ENCODE data around the gene P2RY6. TPM values are rescaled to one million over a fixed set of nuclear protein-coding genes. Genes with fewer than 3 reads are reported as not detected.

P2RY6 gene
- total and polyA plus RNA-seq, 5 donors from 2014 or later, result not detected

DNA sequence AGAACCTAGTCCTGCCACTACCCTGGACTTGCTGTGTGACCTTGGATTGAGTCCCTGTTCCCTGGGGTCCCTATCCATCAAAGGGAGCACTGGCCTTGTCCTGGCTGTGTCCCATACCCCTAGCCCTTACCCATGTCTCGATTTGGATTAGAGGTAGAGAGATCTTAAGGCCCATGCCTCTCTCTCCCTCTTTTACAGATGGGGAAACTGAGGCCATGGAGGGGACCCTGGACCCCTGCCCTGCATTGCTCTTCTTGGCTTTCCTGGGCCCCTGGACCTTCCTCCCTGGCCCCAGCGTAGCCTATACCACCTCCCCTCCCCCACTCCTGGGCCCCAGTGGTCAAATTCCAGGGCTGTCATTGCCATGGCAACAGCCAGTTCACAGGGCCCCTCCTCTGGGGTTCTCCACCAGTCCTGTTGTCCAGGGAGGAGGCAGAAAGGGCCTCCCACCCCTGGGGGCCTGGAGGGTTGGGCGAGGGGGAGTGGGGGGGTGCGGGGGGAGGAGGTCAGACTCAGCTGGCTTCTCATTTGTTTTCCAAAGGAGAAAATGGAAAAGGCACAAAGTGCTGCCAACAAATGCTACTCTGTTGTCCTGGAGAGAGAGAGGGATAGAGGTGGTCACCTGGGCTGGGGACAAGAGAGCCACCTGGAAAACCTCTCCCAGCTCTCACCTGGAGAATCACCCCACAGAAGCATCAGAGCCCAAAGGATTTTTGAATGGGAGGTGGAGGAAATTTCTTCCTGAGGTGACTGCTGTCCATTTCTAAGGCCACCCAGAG, 59.2 kb downstream of the P2RY6 start:
- no peak for ATAC-seq (ENCODE audit: low read depth in 2 of 2)
- Mint-ChIP-seq H3K4me3 (no peak overlapping the region), H3K4me1 (no peaks in the 10 kb centered on the region), H3K27me3 (peaks cover 4% of the 10 kb centered on the region), H3K9me3 (peaks cover 0 to 2% (median 0%) of the 10 kb centered on the region in 7 donors), H3K27ac (no peak overlapping the region), H3K36me3 (no peaks in the 10 kb centered on the region)
- Histone ChIP-seq H3K27ac (ENCODE audit: insufficient read depth, low read length, poor library complexity, severe bottlenecking) (no peak overlapping the region), H3K4me3 (ENCODE audit: low read depth, low read length) (no peak overlapping the region), H3K9me3 (ENCODE audit: control insufficient read depth in 2 of 2, low read length in 2 of 2) (no peaks in the 10 kb centered on the region), H3K4me1 (ENCODE audit: control insufficient read depth, insufficient read depth, low read length, poor library complexity, severe bottlenecking) (no peaks in the 10 kb centered on the region), H3K27me3 (ENCODE audit: control insufficient read depth, insufficient read depth, low read length) (no peaks in the 10 kb centered on the region), H3K36me3 (ENCODE audit: control insufficient read depth, insufficient read depth, low read length) (no peaks in the 10 kb centered on the region)
- no peak for DNase-seq

DNA sequence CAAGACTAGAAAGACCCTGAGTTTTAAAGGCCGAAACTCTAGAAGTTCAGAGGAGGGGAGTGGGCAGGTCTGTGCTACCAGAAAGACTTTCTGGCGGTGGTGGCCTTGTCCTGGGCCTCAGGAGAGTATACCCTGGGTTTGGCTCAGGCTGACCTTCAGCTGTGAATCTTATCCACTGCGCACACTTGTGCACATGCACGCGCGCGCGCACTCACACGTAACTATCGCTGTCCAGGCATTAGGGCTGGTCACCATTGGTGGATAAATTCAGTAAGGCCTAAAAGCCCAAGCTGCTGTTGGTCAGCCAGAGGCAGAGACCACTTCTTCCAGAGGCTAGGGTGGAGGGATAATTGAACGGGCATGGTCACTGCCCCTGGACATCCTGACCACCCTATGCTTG, 61.0 kb downstream of the P2RY6 start:
- no peaks in the 10 kb centered on the region for H3K9me3 ChIP-seq (ENCODE audit: control insufficient read depth in 2 of 2, low read length in 2 of 2)
- no peak overlapping the region for H3K27ac ChIP-seq (ENCODE audit: insufficient read depth, low read length, poor library complexity, severe bottlenecking)
- no peak overlapping the region for H3K4me3 ChIP-seq (ENCODE audit: low read depth, low read length)
- H3K27me3 ChIP-seq (ENCODE audit: control insufficient read depth, insufficient read depth, low read length), result no peaks in the 10 kb centered on the region
- H3K4me3 Mint-ChIP-seq, result no peak overlapping the region
- H3K4me1 Mint-ChIP-seq, result no peaks in the 10 kb centered on the region
- no peaks in the 10 kb centered on the region for H3K36me3 ChIP-seq (ENCODE audit: control insufficient read depth, insufficient read depth, low read length)
- no peaks in the 10 kb centered on the region for H3K36me3 Mint-ChIP-seq
- peaks cover 9% of the 10 kb centered on the region for H3K27me3 Mint-ChIP-seq
- DNase-seq, result no peak
- no peak overlapping the region for H3K27ac Mint-ChIP-seq
- no peak for ATAC-seq (ENCODE audit: low read depth in 2 of 2)
- no peaks in the 10 kb centered on the region for H3K4me1 ChIP-seq (ENCODE audit: control insufficient read depth, insufficient read depth, low read length, poor library complexity, severe bottlenecking)
- H3K9me3 Mint-ChIP-seq, result no peaks in the 10 kb centered on the region

DNA sequence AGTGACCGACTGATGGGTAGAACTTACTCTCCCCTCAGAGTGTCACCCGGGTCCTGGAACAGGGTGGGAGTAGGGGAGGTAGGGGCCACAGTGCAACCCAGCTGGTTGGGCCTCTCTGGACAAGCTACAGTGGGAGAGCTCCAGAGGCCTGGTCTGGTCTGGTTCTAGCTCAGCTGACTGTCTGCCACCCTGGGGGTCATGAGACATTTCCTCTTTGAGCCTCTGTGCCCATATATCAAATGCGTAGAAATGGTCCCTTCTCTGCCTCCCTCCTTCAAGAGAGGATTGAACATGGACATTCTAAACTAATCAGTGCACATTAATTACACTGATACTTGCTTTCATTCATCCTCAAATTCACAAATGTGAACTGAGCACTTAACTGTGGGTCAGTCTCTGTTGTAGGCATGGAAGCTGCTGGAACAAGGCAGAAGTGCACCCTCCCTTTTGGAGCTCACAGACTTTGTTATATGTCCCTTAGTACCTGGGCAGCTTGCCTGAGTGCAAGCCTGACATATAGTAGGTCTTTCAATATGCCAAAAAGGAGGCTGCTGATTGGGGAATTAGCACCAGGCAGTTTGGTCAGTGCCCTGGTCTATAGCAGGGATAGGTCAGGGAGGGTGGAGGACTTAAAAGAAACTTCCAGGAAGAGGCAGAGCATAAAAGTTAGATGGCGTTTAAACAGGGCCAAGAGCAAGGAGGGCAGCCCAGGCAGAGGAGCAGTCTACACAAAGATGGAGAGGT, 61.7 kb downstream of the P2RY6 start:
- Histone ChIP-seq H3K4me1 (ENCODE audit: control insufficient read depth, insufficient read depth, low read length, poor library complexity, severe bottlenecking) (no peaks in the 10 kb centered on the region), H3K9me3 (ENCODE audit: control insufficient read depth in 2 of 2, low read length in 2 of 2) (no peaks in the 10 kb centered on the region), H3K27me3 (ENCODE audit: control insufficient read depth, insufficient read depth, low read length) (no peaks in the 10 kb centered on the region), H3K4me3 (ENCODE audit: low read depth, low read length) (no peak overlapping the region), H3K36me3 (ENCODE audit: control insufficient read depth, insufficient read depth, low read length) (no peaks in the 10 kb centered on the region), H3K27ac (ENCODE audit: insufficient read depth, low read length, poor library complexity, severe bottlenecking) (no peak overlapping the region)
- H3K27me3 Mint-ChIP-seq, result peaks cover 9% of the 10 kb centered on the region
- H3K9me3 Mint-ChIP-seq, result no peaks in the 10 kb centered on the region
- H3K4me3 Mint-ChIP-seq, result peak overlapping the region in 1 of 4 donors; percentile 65
- no peaks in the 10 kb centered on the region for H3K4me1 Mint-ChIP-seq
- no peak overlapping the region for H3K27ac Mint-ChIP-seq
- DNase-seq (no peak), ATAC-seq (ENCODE audit: low read depth in 2 of 2) (no peak)
- no peaks in the 10 kb centered on the region for H3K36me3 Mint-ChIP-seq

GRCh38 chr11:73334384-73335203, 62.5 kb downstream of the P2RY6 start:
- DNase-seq (no peak), ATAC-seq (ENCODE audit: low read depth in 2 of 2) (no peak)
- no peaks in the 10 kb centered on the region for H3K9me3 Mint-ChIP-seq
- no peaks in the 10 kb centered on the region for H3K4me1 Mint-ChIP-seq
- peaks cover 9% of the 10 kb centered on the region for H3K27me3 Mint-ChIP-seq
- H3K9me3 ChIP-seq (ENCODE audit: control insufficient read depth in 2 of 2, low read length in 2 of 2), result no peaks in the 10 kb centered on the region
- no peak overlapping the region for H3K27ac Mint-ChIP-seq
- no peak overlapping the region for H3K4me3 Mint-ChIP-seq
- H3K4me1 ChIP-seq (ENCODE audit: control insufficient read depth, insufficient read depth, low read length, poor library complexity, severe bottlenecking), result no peaks in the 10 kb centered on the region
- no peaks in the 10 kb centered on the region for H3K36me3 Mint-ChIP-seq
- H3K27me3 ChIP-seq (ENCODE audit: control insufficient read depth, insufficient read depth, low read length), result no peaks in the 10 kb centered on the region
- H3K4me3 ChIP-seq (ENCODE audit: low read depth, low read length), result no peak overlapping the region
- H3K27ac ChIP-seq (ENCODE audit: insufficient read depth, low read length, poor library complexity, severe bottlenecking), result no peak overlapping the region
- H3K36me3 ChIP-seq (ENCODE audit: control insufficient read depth, insufficient read depth, low read length), result no peaks in the 10 kb centered on the region

GRCh38 chr11:73335204-73335923, 63.2 kb downstream of the P2RY6 start:
- ATAC-seq (ENCODE audit: low read depth in 2 of 2) (peak; percentile 46 to 76), DNase-seq (peak; percentile 54 to 70 (median 67))
- no peaks in the 10 kb centered on the region for H3K4me1 ChIP-seq (ENCODE audit: control insufficient read depth, insufficient read depth, low read length, poor library complexity, severe bottlenecking)
- H3K4me3 ChIP-seq (ENCODE audit: low read depth, low read length), result no peak overlapping the region
- no peaks in the 10 kb centered on the region for H3K27me3 ChIP-seq (ENCODE audit: control insufficient read depth, insufficient read depth, low read length)
- no peaks in the 10 kb centered on the region for H3K9me3 ChIP-seq (ENCODE audit: control insufficient read depth in 2 of 2, low read length in 2 of 2)
- Mint-ChIP-seq H3K27ac (no peak overlapping the region), H3K36me3 (no peaks in the 10 kb centered on the region), H3K4me1 (no peaks in the 10 kb centered on the region), H3K9me3 (no peaks in the 10 kb centered on the region), H3K27me3 (peaks cover 9% of the 10 kb centered on the region), H3K4me3 (no peak overlapping the region)
- H3K27ac ChIP-seq (ENCODE audit: insufficient read depth, low read length, poor library complexity, severe bottlenecking), result no peak overlapping the region
- no peaks in the 10 kb centered on the region for H3K36me3 ChIP-seq (ENCODE audit: control insufficient read depth, insufficient read depth, low read length)

- Histone ChIP-seq H3K9me3 (ENCODE audit: control insufficient read depth in 2 of 2, low read length in 2 of 2) (no peaks in the 10 kb centered on the region), H3K4me1 (ENCODE audit: control insufficient read depth, insufficient read depth, low read length, poor library complexity, severe bottlenecking) (no peaks in the 10 kb centered on the region), H3K4me3 (ENCODE audit: low read depth, low read length) (no peak overlapping the region), H3K27ac (ENCODE audit: insufficient read depth, low read length, poor library complexity, severe bottlenecking) (no peak overlapping the region), H3K27me3 (ENCODE audit: control insufficient read depth, insufficient read depth, low read length) (no peaks in the 10 kb centered on the region), H3K36me3 (ENCODE audit: control insufficient read depth, insufficient read depth, low read length) (no peaks in the 10 kb centered on the region)
- Mint-ChIP-seq H3K36me3 (no peaks in the 10 kb centered on the region), H3K27me3 (peaks cover 9% of the 10 kb centered on the region), H3K4me1 (no peaks in the 10 kb centered on the region), H3K27ac (no peak overlapping the region), H3K4me3 (no peak overlapping the region), H3K9me3 (peaks cover 0 to 3% (median 0%) of the 10 kb centered on the region in 7 donors)
- DNase-seq, result no peak
- no peak for ATAC-seq (ENCODE audit: low read depth in 2 of 2)
Measured at GRCh38 chr11:73337846-73338245, 65.7 kb downstream of the P2RY6 start.

- no peak for ATAC-seq (ENCODE audit: low read depth in 2 of 2)
- H3K4me3 ChIP-seq (ENCODE audit: low read depth, low read length), result no peak overlapping the region
- H3K9me3 ChIP-seq (ENCODE audit: control insufficient read depth in 2 of 2, low read length in 2 of 2), result no peaks in the 10 kb centered on the region
- Mint-ChIP-seq H3K27me3 (peaks cover 9% of the 10 kb centered on the region), H3K4me3 (no peak overlapping the region), H3K36me3 (no peaks in the 10 kb centered on the region), H3K27ac (no peak overlapping the region), H3K9me3 (peaks cover 0 to 3% (median 0%) of the 10 kb centered on the region in 7 donors), H3K4me1 (no peaks in the 10 kb centered on the region)
- no peaks in the 10 kb centered on the region for H3K27me3 ChIP-seq (ENCODE audit: control insufficient read depth, insufficient read depth, low read length)
- H3K36me3 ChIP-seq (ENCODE audit: control insufficient read depth, insufficient read depth, low read length), result no peaks in the 10 kb centered on the region
- H3K4me1 ChIP-seq (ENCODE audit: control insufficient read depth, insufficient read depth, low read length, poor library complexity, severe bottlenecking), result no peaks in the 10 kb centered on the region
- no peak for DNase-seq
- H3K27ac ChIP-seq (ENCODE audit: insufficient read depth, low read length, poor library complexity, severe bottlenecking), result no peak overlapping the region
Measured at GRCh38 chr11:73338279-73338678, 66.1 kb downstream of the P2RY6 start.
